Breast epithelium (tissue), 3 donors: ENCODE data around the gene JCAD.

Experiments used
- POLR2A ChIP-seq: fragments of 450-650 bp; IDR thresholded peaks from one replicate; pipeline ENCODE4 v1.6.1; 2016; ENCODE audit warnings: antibody characterized with exemption, mild to moderate bottlenecking, moderate library complexity
- TF ChIP-seq, protein P1 (sequence below), 3 donors: fragments of 450-650 bp; IDR thresholded peaks; one replicate each; pipeline ENCODE4 v1.5.1; 2016 to 2017; ENCODE audit warnings: antibody characterized with exemption in 3 of 3, mild to moderate bottlenecking in 3 of 3, moderate library complexity in 3 of 3

- TF ChIP-seq, protein P1, sequence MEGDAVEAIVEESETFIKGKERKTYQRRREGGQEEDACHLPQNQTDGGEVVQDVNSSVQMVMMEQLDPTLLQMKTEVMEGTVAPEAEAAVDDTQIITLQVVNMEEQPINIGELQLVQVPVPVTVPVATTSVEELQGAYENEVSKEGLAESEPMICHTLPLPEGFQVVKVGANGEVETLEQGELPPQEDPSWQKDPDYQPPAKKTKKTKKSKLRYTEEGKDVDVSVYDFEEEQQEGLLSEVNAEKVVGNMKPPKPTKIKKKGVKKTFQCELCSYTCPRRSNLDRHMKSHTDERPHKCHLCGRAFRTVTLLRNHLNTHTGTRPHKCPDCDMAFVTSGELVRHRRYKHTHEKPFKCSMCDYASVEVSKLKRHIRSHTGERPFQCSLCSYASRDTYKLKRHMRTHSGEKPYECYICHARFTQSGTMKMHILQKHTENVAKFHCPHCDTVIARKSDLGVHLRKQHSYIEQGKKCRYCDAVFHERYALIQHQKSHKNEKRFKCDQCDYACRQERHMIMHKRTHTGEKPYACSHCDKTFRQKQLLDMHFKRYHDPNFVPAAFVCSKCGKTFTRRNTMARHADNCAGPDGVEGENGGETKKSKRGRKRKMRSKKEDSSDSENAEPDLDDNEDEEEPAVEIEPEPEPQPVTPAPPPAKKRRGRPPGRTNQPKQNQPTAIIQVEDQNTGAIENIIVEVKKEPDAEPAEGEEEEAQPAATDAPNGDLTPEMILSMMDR (IDR thresholded peaks at IDR 0.05), result no peak
- TF ChIP-seq POLR2A, result no peak
These were observed 13.8 kb upstream of the JCAD start for GRCh38 chr10:30073045-30073766.
